GM19025 (cell line): ENCODE measurements around the gene KIF25.

ENCODE experiments used
- ATAC-seq: cut with Tn5 transposase; IDR thresholded peaks from one replicate; pipeline ENCODE4 v1.9.1; 2021; ENCODE audit warnings: mild to moderate bottlenecking, low read depth, moderate library complexity; ENCODE audit not compliant: unreplicated experiment

Gene KIF25

GRCh38 chr6:167997642-167998041, at the start of gene KIF25:
KIF25 (plus strand) TSS chr6:167997671; CDS start chr6:168029586, 31,915 bp downstream.
- ATAC-seq, result no peak

GRCh38 chr6:167947716-167948115, 49.8 kb upstream of the KIF25 start:
- no peak for ATAC-seq

- ATAC-seq, result no peak
Observed at GRCh38 chr6:167948716-167949115, 48.8 kb upstream of the KIF25 start.

GRCh38 chr6:167949121-167949684, 48.3 kb upstream of the KIF25 start:
- ATAC-seq, result no peak

- ATAC-seq, result no peak
Observed at GRCh38 chr6:167951781-167952511, 45.5 kb upstream of the KIF25 start.

GRCh38 chr6:167952512-167952859, 45.0 kb upstream of the KIF25 start:
- no peak for ATAC-seq

- no peak for ATAC-seq
Observed at GRCh38 chr6:167953551-167953950, 43.9 kb upstream of the KIF25 start.

- ATAC-seq, result no peak
Observed at GRCh38 chr6:167954151-167954550, 43.3 kb upstream of the KIF25 start.

- no peak for ATAC-seq
Observed at GRCh38 chr6:167956491-167956890, 41.0 kb upstream of the KIF25 start.

- no peak for ATAC-seq
Observed at GRCh38 chr6:167956983-167957492, 40.4 kb upstream of the KIF25 start.

GRCh38 chr6:167957626-167958025, 39.8 kb upstream of the KIF25 start:
- ATAC-seq, result no peak

- ATAC-seq, result no peak
Observed at GRCh38 chr6:167960579-167960978, 36.9 kb upstream of the KIF25 start.

- no peak for ATAC-seq
Observed at GRCh38 chr6:167962711-167963110, 34.8 kb upstream of the KIF25 start.

GRCh38 chr6:167963589-167964057, 33.8 kb upstream of the KIF25 start:
- ATAC-seq, result no peak

- no peak for ATAC-seq
Observed at GRCh38 chr6:167965592-167966539, 31.6 kb upstream of the KIF25 start.

GRCh38 chr6:167966540-167966905, 30.9 kb upstream of the KIF25 start:
- no peak for ATAC-seq

GRCh38 chr6:167968091-167968490, 29.4 kb upstream of the KIF25 start:
- no peak for ATAC-seq

- ATAC-seq, result no peak
Observed at GRCh38 chr6:167970230-167970629, 27.2 kb upstream of the KIF25 start.

GRCh38 chr6:167972193-167972592, 25.3 kb upstream of the KIF25 start:
- ATAC-seq, result no peak

- no peak for ATAC-seq
Observed at GRCh38 chr6:167973148-167973885, 24.2 kb upstream of the KIF25 start.
